Gastrocnemius medialis (tissue), 4 donors: Measurements from ENCODE around the gene CASK.

Experiments used
- CTCF ChIP-seq, 5 experiments: fragments of 450-650 bp in 3 of 5; fragments of 200-600 bp in 2 of 5; sonication (generic) in 2 of 5; IDR thresholded peaks in 4 of 5; conservative IDR thresholded peaks in 1 of 5; 1 replicate in 4 of 5; 2 replicates in 1 of 5; pipeline ENCODE4 v1.5.1; 2016 to 2019; ENCODE audit warnings: antibody characterized with exemption in 5 of 5, mild to moderate bottlenecking in 3 of 5, moderate library complexity in 3 of 5
- POLR2A ChIP-seq, 2 donors: fragments of 450-650 bp; IDR thresholded peaks; one replicate each; pipeline ENCODE4 v1.6.1; 2017; ENCODE audit warnings: antibody characterized with exemption in 2 of 2, mild to moderate bottlenecking in 2 of 2, moderate library complexity in 2 of 2

GRCh38 chrX:41594634-41595033 is 328.7 kb downstream of the CASK start:
- TF ChIP-seq CTCF (IDR thresholded peaks at IDR 0.05 in 4 of 5, conservative IDR thresholded peaks at IDR 0.05 in 1 of 5) = no peak
- TF ChIP-seq POLR2A (IDR thresholded peaks at IDR 0.05) = no peak
